Activated naive CD4-positive, alpha-beta T cell treated with anti-CD3 and anti-CD28 coated beads, Interleukin-2, amount 50 U/mL, for 24 hours (primary cell): Measurements from ENCODE around the gene CMTR1.
A peak's percentile ranks its signal among the peaks of the same experiment; 100 is the strongest.

Source experiments
- H3K27ac Mint-ChIP-seq: one replicate; pipeline ENCODE4 v1.8.0; 2021; ENCODE audit warnings: mild to moderate bottlenecking, mixed read lengths
- H3K27me3 Mint-ChIP-seq: one replicate; pipeline ENCODE4 v1.8.0; 2021; ENCODE audit warnings: mixed read lengths
- H3K36me3 Mint-ChIP-seq: one replicate; pipeline ENCODE4 v1.8.0; 2021; ENCODE audit warnings: mixed read lengths
- H3K4me1 Mint-ChIP-seq: one replicate; pipeline ENCODE4 v1.8.0; 2021; ENCODE audit warnings: mixed read lengths
- H3K4me3 Mint-ChIP-seq: one replicate; pipeline ENCODE4 v1.8.0; 2021; ENCODE audit warnings: mild to moderate bottlenecking, mixed read lengths
- H3K9me3 Mint-ChIP-seq: one replicate; pipeline ENCODE4 v1.8.0; 2021; ENCODE audit warnings: mixed read lengths

The CMTR1 gene

DNA sequence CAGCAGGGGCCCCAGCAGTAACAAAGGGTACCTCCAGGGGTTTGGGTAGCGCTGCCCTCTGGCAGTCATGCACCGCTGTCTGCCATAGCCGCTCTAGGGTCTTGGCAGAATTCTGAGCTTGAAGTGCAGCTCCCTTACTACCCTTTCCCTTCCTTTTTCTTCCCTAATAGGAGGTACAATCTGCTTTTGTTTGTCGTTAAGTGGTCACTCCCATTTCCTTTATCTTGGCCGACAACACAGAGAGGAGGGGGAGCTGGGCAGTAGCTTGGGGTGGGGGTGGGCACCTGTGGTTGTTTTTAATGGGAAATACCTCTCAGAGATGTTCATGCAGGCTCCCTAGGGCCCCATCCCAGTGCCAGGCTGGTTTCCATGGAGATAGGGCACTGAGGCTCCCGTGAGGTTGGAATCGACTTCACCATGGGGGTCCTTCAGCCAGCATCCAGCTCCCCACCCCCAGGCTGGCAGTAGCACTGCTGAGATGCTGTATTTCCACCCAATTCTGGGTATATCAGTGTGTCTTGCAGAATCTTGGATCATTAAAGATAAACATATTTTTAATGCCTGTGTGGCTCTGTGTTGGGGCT lies 48.0 kb downstream of the CMTR1 start:
- H3K4me1 Mint-ChIP-seq: peaks cover 4% of the 10 kb centered on the region
- H3K27me3 Mint-ChIP-seq: no peaks in the 10 kb centered on the region
- peaks cover 3% of the 10 kb centered on the region for H3K36me3 Mint-ChIP-seq
- no peak overlapping the region for H3K4me3 Mint-ChIP-seq
- H3K9me3 Mint-ChIP-seq: no peaks in the 10 kb centered on the region
- H3K27ac Mint-ChIP-seq: peak overlapping the region; percentile 79

DNA sequence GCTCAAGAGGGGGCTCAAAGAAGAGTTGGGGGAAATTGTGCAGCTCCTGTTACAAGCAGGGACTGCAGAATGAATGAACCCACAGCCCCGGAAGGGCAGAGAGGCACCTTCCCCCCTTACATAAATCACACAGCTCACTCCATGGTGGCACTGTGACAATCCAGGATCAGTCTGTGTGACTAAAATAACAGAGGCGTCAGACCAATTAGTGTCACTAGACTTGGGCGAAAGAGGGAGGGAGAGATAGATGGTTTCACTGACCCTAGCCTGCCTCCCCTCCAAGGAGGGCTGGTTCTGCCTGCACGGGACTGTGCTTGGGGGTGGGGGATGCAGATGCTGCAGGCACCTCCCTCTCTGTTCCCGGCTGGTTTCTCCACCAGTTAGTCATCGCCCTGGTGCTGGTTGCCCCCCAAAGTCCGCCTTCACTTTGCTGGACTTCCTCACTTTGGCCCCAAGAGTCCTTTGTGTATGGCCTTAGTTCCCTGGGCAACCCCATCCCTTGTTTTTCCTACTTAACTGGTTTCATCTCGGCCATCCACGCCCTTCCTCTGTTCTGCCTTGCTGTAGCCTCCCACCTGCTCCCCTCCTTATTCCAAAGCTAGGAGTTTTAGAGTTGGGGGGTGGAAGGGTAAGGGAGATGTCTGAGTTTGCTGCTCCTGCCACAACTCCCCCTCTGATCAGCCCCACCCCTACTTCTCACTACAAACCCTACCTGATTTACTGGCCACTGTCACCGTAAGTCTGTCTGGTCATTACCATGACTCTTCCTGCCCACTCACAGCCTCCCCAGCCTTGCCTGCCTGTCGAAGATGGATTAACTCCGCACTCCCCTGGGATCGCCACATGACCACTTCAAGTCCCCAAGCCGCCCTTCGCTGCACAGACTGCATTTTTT lies 48.9 kb downstream of the CMTR1 start:
- no peaks in the 10 kb centered on the region for H3K27me3 Mint-ChIP-seq
- no peak overlapping the region for H3K27ac Mint-ChIP-seq
- H3K9me3 Mint-ChIP-seq: no peaks in the 10 kb centered on the region
- H3K36me3 Mint-ChIP-seq: peaks cover 3% of the 10 kb centered on the region
- no peak overlapping the region for H3K4me3 Mint-ChIP-seq
- H3K4me1 Mint-ChIP-seq: peaks cover 7% of the 10 kb centered on the region

DNA sequence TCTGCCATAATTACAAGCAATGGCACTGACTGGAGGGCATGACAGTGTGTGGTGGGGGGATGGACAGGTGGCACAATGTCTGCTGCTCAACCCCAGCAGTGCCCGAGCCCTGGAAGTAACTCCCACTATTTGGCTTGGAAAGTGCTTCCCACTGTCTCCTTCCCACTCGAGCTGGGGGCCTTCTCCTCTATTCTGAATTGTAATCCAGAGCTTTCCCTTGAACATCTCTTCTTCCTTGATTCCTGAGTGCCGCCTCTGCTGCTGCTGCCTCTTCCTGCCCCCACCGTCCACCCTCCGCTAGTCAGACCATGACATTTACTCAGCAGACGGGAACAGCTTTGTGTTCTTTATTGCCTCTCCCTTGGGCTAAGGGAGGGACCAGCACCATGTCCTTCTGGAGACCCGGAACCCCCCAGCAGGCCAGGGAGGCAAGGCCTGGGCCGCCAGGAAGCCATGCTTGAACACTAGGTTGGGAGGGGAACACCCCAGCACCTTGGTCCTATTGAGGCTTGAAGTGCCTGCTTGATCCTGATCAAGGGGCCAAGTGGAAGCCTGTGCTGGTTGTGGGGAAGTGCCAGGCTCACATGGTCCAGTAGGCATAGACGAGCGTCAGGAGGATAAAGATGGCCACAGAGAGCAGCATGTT lies 49.7 kb downstream of the CMTR1 start:
- no peak overlapping the region for H3K27ac Mint-ChIP-seq
- peaks cover 7% of the 10 kb centered on the region for H3K4me1 Mint-ChIP-seq
- H3K9me3 Mint-ChIP-seq: no peaks in the 10 kb centered on the region
- no peak overlapping the region for H3K4me3 Mint-ChIP-seq
- H3K36me3 Mint-ChIP-seq: peaks cover 3% of the 10 kb centered on the region
- H3K27me3 Mint-ChIP-seq: no peaks in the 10 kb centered on the region

DNA sequence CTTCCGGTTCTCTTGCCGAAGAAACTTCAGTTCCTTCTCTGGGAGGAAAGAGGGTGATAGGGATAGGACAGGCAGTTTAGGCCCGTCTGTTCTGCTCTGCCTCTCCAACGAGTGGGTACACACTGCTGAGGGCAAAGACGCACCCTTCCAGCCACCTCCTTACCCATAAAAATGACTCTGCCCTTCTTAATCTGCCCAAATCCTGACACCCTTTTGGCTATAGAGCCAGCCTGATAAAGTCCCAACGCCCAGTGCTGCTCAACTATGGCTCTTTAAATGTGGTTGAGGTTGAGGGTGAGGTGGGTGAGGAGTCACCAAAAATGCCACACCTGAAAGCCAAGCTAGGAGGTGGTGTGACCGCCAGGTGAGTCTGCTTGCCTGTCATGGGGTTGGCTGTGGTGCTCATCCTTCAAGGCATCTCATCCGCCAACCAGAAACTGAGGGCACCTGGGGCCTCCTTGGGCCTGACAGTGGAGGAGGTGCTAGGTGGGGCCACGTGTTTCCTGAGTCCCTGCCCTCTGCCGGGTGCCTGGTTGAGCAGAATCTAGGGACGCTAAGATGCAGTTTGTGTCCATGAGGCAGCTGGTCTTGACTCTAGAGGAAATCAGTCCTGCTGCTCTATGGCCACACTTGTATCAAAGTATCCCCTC lies 50.4 kb downstream of the CMTR1 start:
- no peaks in the 10 kb centered on the region for H3K27me3 Mint-ChIP-seq
- H3K4me1 Mint-ChIP-seq: peaks cover 14% of the 10 kb centered on the region
- no peak overlapping the region for H3K4me3 Mint-ChIP-seq
- no peaks in the 10 kb centered on the region for H3K9me3 Mint-ChIP-seq
- H3K36me3 Mint-ChIP-seq: peaks cover 5% of the 10 kb centered on the region
- no peak overlapping the region for H3K27ac Mint-ChIP-seq

- no peaks in the 10 kb centered on the region for H3K27me3 Mint-ChIP-seq
- H3K4me1 Mint-ChIP-seq: peaks cover 20% of the 10 kb centered on the region
- no peaks in the 10 kb centered on the region for H3K9me3 Mint-ChIP-seq
- H3K4me3 Mint-ChIP-seq: no peak overlapping the region
- H3K36me3 Mint-ChIP-seq: peaks cover 7% of the 10 kb centered on the region
- H3K27ac Mint-ChIP-seq: no peak overlapping the region
Measured at GRCh38 chr6:37483917-37484785, 51.1 kb downstream of the CMTR1 start.

GRCh38 chr6:37484786-37485170 lies 51.8 kb downstream of the CMTR1 start:
- Mint-ChIP-seq H3K27ac (no peak overlapping the region), H3K27me3 (no peaks in the 10 kb centered on the region), H3K4me1 (peaks cover 26% of the 10 kb centered on the region), H3K9me3 (no peaks in the 10 kb centered on the region), H3K4me3 (no peak overlapping the region), H3K36me3 (peaks cover 7% of the 10 kb centered on the region)

DNA sequence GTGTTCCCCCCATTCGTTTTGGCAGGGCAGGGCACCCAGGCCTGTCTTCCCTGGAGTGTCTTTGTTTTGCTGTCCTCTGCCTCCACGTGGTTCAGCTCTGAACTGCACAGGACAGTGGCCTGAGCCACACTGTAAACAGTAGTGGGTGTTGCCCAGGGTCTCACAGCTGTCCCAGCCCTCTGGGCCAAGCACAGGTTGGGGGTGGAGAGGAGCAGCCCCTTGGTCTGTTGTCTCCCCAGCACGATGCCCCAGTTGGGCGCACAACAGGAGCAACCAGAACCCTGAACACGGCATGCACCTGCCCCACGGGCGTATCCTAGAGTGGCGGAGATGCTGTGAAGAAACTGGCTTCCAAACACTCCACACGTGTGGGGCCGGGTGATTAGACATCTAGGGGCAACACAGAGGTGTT lies 52.3 kb downstream of the CMTR1 start:
- Mint-ChIP-seq H3K27ac (no peak overlapping the region), H3K4me1 (peaks cover 31% of the 10 kb centered on the region), H3K27me3 (no peaks in the 10 kb centered on the region), H3K36me3 (peaks cover 7% of the 10 kb centered on the region), H3K4me3 (no peak overlapping the region), H3K9me3 (no peaks in the 10 kb centered on the region)

DNA sequence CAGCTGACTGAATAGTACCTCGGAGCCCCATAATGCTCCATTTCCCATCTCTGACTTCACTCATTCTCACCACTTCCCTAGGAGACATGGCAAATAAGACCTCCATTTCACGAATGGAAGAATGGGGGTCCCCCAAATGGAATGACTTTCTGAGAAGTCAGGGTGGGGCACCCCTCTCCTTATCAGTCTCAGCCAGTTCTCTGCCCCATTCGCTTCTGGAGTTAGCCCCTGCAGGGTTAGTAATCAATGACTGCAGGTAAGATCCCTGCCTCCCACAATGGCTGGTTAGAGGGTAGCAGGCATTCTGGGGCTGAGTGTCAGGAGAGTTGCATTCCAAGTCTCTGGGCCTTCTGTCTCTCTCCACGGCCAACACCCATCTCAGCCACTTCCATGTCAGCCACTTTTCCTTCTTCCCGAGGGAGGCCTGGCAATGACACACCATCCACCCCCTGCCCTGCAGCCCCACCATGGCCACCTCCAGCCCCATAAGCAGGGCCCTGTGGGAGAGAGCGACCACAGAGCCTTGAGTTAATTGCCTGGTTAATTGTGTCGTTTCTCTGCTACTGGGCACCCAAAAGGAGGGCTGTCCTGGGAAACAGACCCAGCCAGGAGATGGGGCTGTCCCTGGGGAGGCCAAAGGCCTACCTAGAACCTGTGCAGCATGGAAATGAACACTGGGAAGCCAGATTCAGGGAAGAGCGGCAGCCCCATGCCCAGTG lies 53.3 kb downstream of the CMTR1 start:
- Mint-ChIP-seq H3K36me3 (peaks cover 7% of the 10 kb centered on the region), H3K9me3 (no peaks in the 10 kb centered on the region), H3K27me3 (no peaks in the 10 kb centered on the region), H3K4me3 (no peak overlapping the region), H3K4me1 (peaks cover 41% of the 10 kb centered on the region), H3K27ac (peak overlapping the region; percentile 13)

- Mint-ChIP-seq H3K4me3 (no peak overlapping the region), H3K36me3 (peaks cover 4% of the 10 kb centered on the region), H3K27ac (peak overlapping the region; percentile 77), H3K4me1 (peaks cover 56% of the 10 kb centered on the region), H3K9me3 (no peaks in the 10 kb centered on the region), H3K27me3 (no peaks in the 10 kb centered on the region)
Measured at GRCh38 chr6:37487591-37488380, 54.8 kb downstream of the CMTR1 start.

DNA sequence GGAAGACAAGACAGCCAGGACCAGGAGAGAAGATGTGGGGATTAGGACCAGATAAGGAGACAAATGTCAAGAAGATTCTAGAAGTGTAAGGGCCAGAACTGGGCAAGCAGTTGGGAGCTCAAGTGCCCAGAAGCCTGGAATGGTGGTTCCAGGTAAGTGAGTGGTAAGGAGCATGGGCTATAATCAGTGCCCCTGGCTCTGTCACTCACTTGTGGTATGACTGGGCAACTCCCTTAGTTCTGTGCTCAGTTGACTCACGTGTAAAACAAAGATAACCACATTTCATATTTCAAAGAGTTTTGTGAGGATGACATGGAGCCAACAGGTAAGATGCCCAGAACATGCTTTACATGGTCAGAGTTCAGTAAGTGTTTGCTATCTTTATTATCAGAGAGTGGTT lies 55.5 kb downstream of the CMTR1 start:
- H3K4me1 Mint-ChIP-seq: peaks cover 58% of the 10 kb centered on the region
- H3K27me3 Mint-ChIP-seq: no peaks in the 10 kb centered on the region
- H3K36me3 Mint-ChIP-seq: peaks cover 4% of the 10 kb centered on the region
- H3K4me3 Mint-ChIP-seq: peak overlapping the region; percentile 12
- H3K9me3 Mint-ChIP-seq: no peaks in the 10 kb centered on the region
- peak overlapping the region; percentile 77 for H3K27ac Mint-ChIP-seq

GRCh38 chr6:37489697-37490336 lies 56.8 kb downstream of the CMTR1 start:
- Mint-ChIP-seq H3K4me1 (peaks cover 65% of the 10 kb centered on the region), H3K27ac (peak overlapping the region; percentile 82), H3K4me3 (peak overlapping the region; percentile 26), H3K27me3 (no peaks in the 10 kb centered on the region), H3K9me3 (no peaks in the 10 kb centered on the region), H3K36me3 (peaks cover 4% of the 10 kb centered on the region)

DNA sequence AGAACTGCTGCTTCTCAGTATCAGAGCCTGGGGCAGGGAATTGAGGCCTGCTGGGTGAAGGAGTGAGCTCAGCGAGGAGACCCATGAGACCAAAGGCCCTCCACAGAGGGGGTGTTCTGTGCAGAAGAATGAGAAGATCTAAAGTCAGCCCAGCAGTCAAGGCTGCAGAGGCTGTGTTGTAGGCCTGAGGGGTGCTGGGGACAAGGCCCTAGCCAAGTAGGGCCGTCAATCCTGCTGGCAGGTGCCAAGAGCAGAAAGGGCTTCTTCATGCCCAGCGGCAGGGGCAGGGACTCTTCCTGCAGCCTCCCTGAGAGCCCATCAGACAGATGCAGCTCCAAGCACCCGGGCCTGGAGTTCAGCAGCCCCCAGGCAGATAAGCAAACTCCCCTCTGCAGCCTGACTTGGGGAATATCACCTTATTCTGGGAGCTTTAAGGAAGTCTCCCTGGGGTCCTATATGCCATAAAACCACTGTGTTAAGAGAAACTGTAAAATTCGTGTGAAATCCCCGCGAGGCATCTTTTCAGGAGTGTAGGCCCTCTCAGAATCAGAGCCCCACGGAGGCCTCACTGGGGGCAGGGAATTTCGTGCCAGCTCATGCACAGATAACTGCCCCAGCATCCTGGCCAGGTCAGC lies 57.6 kb downstream of the CMTR1 start:
- peaks cover 72% of the 10 kb centered on the region for H3K4me1 Mint-ChIP-seq
- H3K4me3 Mint-ChIP-seq: no peak overlapping the region
- no peaks in the 10 kb centered on the region for H3K9me3 Mint-ChIP-seq
- no peaks in the 10 kb centered on the region for H3K27me3 Mint-ChIP-seq
- H3K27ac Mint-ChIP-seq: peak overlapping the region; percentile 84
- peaks cover 4% of the 10 kb centered on the region for H3K36me3 Mint-ChIP-seq

GRCh38 chr6:37491171-37491829 lies 58.3 kb downstream of the CMTR1 start:
- Mint-ChIP-seq H3K9me3 (no peaks in the 10 kb centered on the region), H3K4me3 (no peak overlapping the region), H3K4me1 (peaks cover 72% of the 10 kb centered on the region), H3K36me3 (peaks cover 4% of the 10 kb centered on the region), H3K27me3 (no peaks in the 10 kb centered on the region), H3K27ac (peak overlapping the region; percentile 70)
